H9 (cell line): ENCODE results near the gene SCO2. TPM values are rescaled to one million over a fixed set of nuclear protein-coding genes. Genes with fewer than 3 reads are reported as not detected.

Experiments used
- DNase-seq: peaks from one replicate; pipeline ENCODE4 v3.0.0-alpha.2; 2017
- H2AFZ ChIP-seq: one replicate; pipeline ENCODE4 v1.6.1; 2013; ENCODE audit warnings: mild to moderate bottlenecking, low read length, control low read depth, moderate library complexity
- H2AK5ac ChIP-seq: 2 replicates; pipeline ENCODE4 v1.6.1; 2013; ENCODE audit warnings: low read length, control low read depth, mixed read lengths; ENCODE audit not compliant: insufficient read length
- H2BK120ac ChIP-seq: one replicate; pipeline ENCODE4 v1.6.1; 2013; ENCODE audit warnings: low read depth, mild to moderate bottlenecking, low read length, control low read depth, inconsistent platforms; ENCODE audit not compliant: poor library complexity, severe bottlenecking
- H2BK12ac ChIP-seq: 2 replicates; pipeline ENCODE4 v1.6.1; 2013; ENCODE audit warnings: low read length, control low read depth, mixed read lengths, low read depth; ENCODE audit not compliant: insufficient read length
- H2BK15ac ChIP-seq: 2 replicates; pipeline ENCODE4 v1.6.1; 2013; ENCODE audit warnings: low read depth, low read length, control low read depth
- H2BK20ac ChIP-seq: one replicate; pipeline ENCODE4 v1.6.1; 2013; ENCODE audit warnings: low read depth, mild to moderate bottlenecking, low read length, control low read depth, inconsistent platforms; ENCODE audit not compliant: poor library complexity, severe bottlenecking
- H2BK5ac ChIP-seq: 2 replicates; pipeline ENCODE4 v1.6.1; 2013; ENCODE audit warnings: low read length, control low read depth, mixed read lengths; ENCODE audit not compliant: insufficient read length
- H3K14ac ChIP-seq: 2 replicates; pipeline ENCODE4 v1.6.1; 2013; ENCODE audit warnings: low read length, control low read depth; ENCODE audit not compliant: insufficient read depth
- H3K18ac ChIP-seq: 2 replicates; pipeline ENCODE4 v1.6.1; 2013; ENCODE audit warnings: low read depth, mild to moderate bottlenecking, mixed read lengths, low read length, control low read depth; ENCODE audit not compliant: insufficient read length
- H3K23ac ChIP-seq: 2 replicates; pipeline ENCODE4 v1.6.1; 2013; ENCODE audit warnings: low read length, control low read depth, mixed read lengths, low read depth; ENCODE audit not compliant: insufficient read length
- H3K23me2 ChIP-seq: 2 replicates; pipeline ENCODE4 v1.6.1; 2013; ENCODE audit warnings: low read depth, mild to moderate bottlenecking, mixed read lengths, low read length, control low read depth; ENCODE audit not compliant: insufficient read length, poor library complexity, severe bottlenecking
- H3K27ac ChIP-seq: 2 replicates; pipeline ENCODE4 v1.5.1; 2013; ENCODE audit warnings: low read length, control low read depth, mixed read lengths, low read depth; ENCODE audit not compliant: insufficient read length
- H3K27me3 ChIP-seq: 2 replicates; pipeline ENCODE4 v1.6.1; 2013; ENCODE audit warnings: low read length, control low read depth, inconsistent platforms; ENCODE audit not compliant: insufficient read depth
- H3K4ac ChIP-seq: 2 replicates; pipeline ENCODE4 v1.6.1; 2013; ENCODE audit warnings: low read depth, mild to moderate bottlenecking, control low read depth, inconsistent platforms, low read length, moderate library complexity
- H3K4me1 ChIP-seq: 2 replicates; pipeline ENCODE4 v1.6.1; 2013; ENCODE audit warnings: low read length, control low read depth, inconsistent platforms; ENCODE audit not compliant: insufficient read depth
- H3K4me2 ChIP-seq: 2 replicates; pipeline ENCODE4 v1.6.1; 2013; ENCODE audit warnings: low read length, control low read depth, mixed read lengths; ENCODE audit not compliant: insufficient read length, insufficient read depth
- H3K56ac ChIP-seq: 2 replicates; pipeline ENCODE4 v1.6.1; 2013; ENCODE audit warnings: low read depth, mild to moderate bottlenecking, mixed read lengths, low read length, control low read depth; ENCODE audit not compliant: insufficient read length
- H3K79me1 ChIP-seq: 2 replicates; pipeline ENCODE4 v1.6.1; 2013; ENCODE audit warnings: low read depth, mild to moderate bottlenecking, moderate library complexity, low read length, control low read depth, inconsistent platforms; ENCODE audit not compliant: insufficient read depth, poor library complexity, severe bottlenecking
- H3K79me2 ChIP-seq: 2 replicates; pipeline ENCODE4 v1.6.1; 2013; ENCODE audit warnings: low read length, control low read depth, inconsistent platforms; ENCODE audit not compliant: insufficient read depth
- H3K9ac ChIP-seq: 2 replicates; pipeline ENCODE4 v1.6.1; 2013; ENCODE audit warnings: low read length, control low read depth, mixed read lengths; ENCODE audit not compliant: insufficient read length; ENCODE audit errors: extremely low read depth
- H3K9me3 ChIP-seq: one replicate; pipeline ENCODE4 v1.6.1; 2013; ENCODE audit warnings: low read depth, low read length, inconsistent platforms; ENCODE audit not compliant: control insufficient read depth
- H3T11ph ChIP-seq: one replicate; pipeline ENCODE4 v1.6.1; 2013; ENCODE audit warnings: mild to moderate bottlenecking, low read length, control low read depth, inconsistent platforms
- H4K20me1 ChIP-seq: one replicate; pipeline ENCODE4 v1.6.1; 2013; ENCODE audit not compliant: control insufficient read depth, insufficient read length, insufficient read depth
- H4K5ac ChIP-seq: 2 replicates; pipeline ENCODE4 v1.6.1; 2013; ENCODE audit warnings: low read depth, mild to moderate bottlenecking, mixed read lengths, low read length, control low read depth; ENCODE audit not compliant: insufficient read length
- H4K8ac ChIP-seq: replicated peaks from 2 replicates; pipeline ENCODE4 v1.6.1; 2013; ENCODE audit warnings: low read length, control low read depth, mixed read lengths, low read depth; ENCODE audit not compliant: insufficient read length
- H4K91ac ChIP-seq: 2 replicates; pipeline ENCODE4 v1.6.1; 2013; ENCODE audit warnings: low read depth, mild to moderate bottlenecking, moderate library complexity, mixed read lengths, low read length, control low read depth; ENCODE audit not compliant: insufficient read length
- H3K27ac Mint-ChIP-seq, 3 experiments: 2 replicates in 2 of 3; 3 replicates in 1 of 3; pipeline ENCODE4 v1.8.0; 2020 to 2021; ENCODE audit warnings: mixed read lengths in 3 of 3, mild to moderate bottlenecking in 1 of 3, moderate library complexity in 1 of 3
- H3K27me3 Mint-ChIP-seq: 2 replicates; pipeline ENCODE4 v1.8.0; 2021; ENCODE audit warnings: low read depth, mild to moderate bottlenecking, moderate library complexity, mixed read lengths
- H3K36me3 Mint-ChIP-seq, 3 experiments: 2 replicates in 2 of 3; 3 replicates in 1 of 3; pipeline ENCODE4 v1.8.0; 2020 to 2021; ENCODE audit warnings: low read depth in 3 of 3, mixed read lengths in 3 of 3; ENCODE audit not compliant: insufficient read depth in 1 of 3
- H3K4me1 Mint-ChIP-seq, 2 experiments: 2 replicates each; pipeline ENCODE4 v1.8.0; 2020; ENCODE audit warnings: mixed read lengths in 2 of 2
- H3K4me3 Mint-ChIP-seq, 2 experiments: 2 replicates in 1 of 2; 3 replicates in 1 of 2; pipeline ENCODE4 v1.8.0; 2020 to 2021; ENCODE audit warnings: mild to moderate bottlenecking in 2 of 2, mixed read lengths in 2 of 2, moderate library complexity in 1 of 2
- H3K9me3 Mint-ChIP-seq, 2 experiments: 2 replicates in 1 of 2; 3 replicates in 1 of 2; pipeline ENCODE4 v1.8.0; 2020; ENCODE audit warnings: mild to moderate bottlenecking in 2 of 2, mixed read lengths in 2 of 2, moderate library complexity in 1 of 2
- WGBS: extraction: QIAGEN DNeasy Blood & Tissue Kit; methylation state at CpG from one replicate; pipeline ENCODE4 v1.1.7; 2013; ENCODE audit warnings: missing lambda C conversion rate, low lambda C conversion rate, mixed read lengths; ENCODE audit not compliant: insufficient read length; ENCODE audit errors: extremely low coverage; 5-methylcytosine and 5-hydroxymethylcytosine counted together
- total RNA-seq: library from RNA; stranded (reverse); gene quantifications from 2 replicates; pipeline ENCODE4 v1.2.1, GENCODE V29; 2021
- TF ChIP-seq, protein P1 (sequence below): fragments of 200-600 bp; sonication (generic); conservative IDR thresholded peaks from 3 replicates; pipeline ENCODE4 v1.8.0; 2021; ENCODE audit warnings: antibody characterized with exemption, mild to moderate bottlenecking

The SCO2 gene
- total RNA-seq, 1 experiment from 2014 or later: 3.3 TPM

DNA sequence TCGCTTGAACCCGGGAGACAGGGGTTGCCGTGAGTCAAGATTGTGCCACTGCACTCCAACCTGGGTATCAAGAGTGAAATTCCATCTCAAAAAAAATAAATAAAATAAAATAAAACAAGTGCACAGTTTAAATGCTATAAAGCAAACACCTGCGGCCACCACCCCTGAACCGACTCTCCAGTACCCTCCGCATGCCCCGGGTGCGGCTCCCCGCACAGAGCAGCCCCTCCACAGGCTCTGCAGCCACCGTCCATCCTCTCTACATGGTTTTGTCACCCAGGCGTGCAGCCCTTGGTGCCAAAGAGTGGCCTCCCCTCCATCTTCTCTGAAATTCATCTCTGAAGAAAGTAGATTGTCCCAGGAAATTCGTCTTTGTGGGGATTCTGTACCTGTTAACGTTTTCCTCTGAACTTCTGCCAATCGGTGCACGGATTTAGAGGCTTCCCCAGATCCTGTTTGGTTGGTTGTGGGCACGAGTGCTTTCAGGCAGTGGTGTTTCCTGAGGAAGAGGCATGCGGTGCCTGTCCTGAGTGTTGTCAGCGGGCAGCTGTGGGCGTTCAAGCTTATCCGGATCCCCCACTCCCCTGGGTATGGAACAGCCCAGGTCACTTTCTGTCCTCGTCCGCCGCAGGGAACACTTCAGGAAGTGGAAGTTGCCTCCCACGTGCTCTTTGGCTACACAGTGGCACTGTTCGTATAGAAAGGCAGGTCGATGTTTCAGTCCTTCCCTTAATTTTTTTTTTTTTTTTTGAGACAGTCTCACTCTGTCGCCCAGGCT lies 34.7 kb downstream of the SCO2 start:
- Mint-ChIP-seq H3K9me3 (peaks cover 0 to 3% of the 10 kb centered on the region in 2 experiments; a peak in 2 of 5 replicates), H3K36me3 (no peaks in the 10 kb centered on the region), H3K27me3 (peaks cover 12% of the 10 kb centered on the region), H3K27ac (no peak overlapping the region), H3K4me3 (no peak overlapping the region), H3K4me1 (peaks cover 3 to 6% of the 10 kb centered on the region in 2 experiments; a peak in 2 of 4 replicates)
- H3K23me2 ChIP-seq: no peaks in the 10 kb centered on the region
- H2BK5ac ChIP-seq: no peak overlapping the region
- no peak overlapping the region for H3K9ac ChIP-seq
- H2BK20ac ChIP-seq: no peak overlapping the region
- H4K5ac ChIP-seq: no peak overlapping the region
- no peaks in the 10 kb centered on the region for H3K9me3 ChIP-seq
- H4K8ac ChIP-seq: no peak overlapping the region
- H2BK12ac ChIP-seq: no peak overlapping the region
- H2AK5ac ChIP-seq: no peak overlapping the region
- no CpG with 5 or more reads among the region's 27 CpGs for WGBS
- H2AFZ ChIP-seq: no peak overlapping the region
- no peaks in the 10 kb centered on the region for H3K4me1 ChIP-seq
- DNase-seq: no peak
- no peaks in the 10 kb centered on the region for H4K20me1 ChIP-seq
- no peak overlapping the region for H3K4me2 ChIP-seq
- no peak overlapping the region for H2BK120ac ChIP-seq
- no peak overlapping the region for H3K23ac ChIP-seq
- no peaks in the 10 kb centered on the region for H3K79me2 ChIP-seq
- TF ChIP-seq, protein P1, sequence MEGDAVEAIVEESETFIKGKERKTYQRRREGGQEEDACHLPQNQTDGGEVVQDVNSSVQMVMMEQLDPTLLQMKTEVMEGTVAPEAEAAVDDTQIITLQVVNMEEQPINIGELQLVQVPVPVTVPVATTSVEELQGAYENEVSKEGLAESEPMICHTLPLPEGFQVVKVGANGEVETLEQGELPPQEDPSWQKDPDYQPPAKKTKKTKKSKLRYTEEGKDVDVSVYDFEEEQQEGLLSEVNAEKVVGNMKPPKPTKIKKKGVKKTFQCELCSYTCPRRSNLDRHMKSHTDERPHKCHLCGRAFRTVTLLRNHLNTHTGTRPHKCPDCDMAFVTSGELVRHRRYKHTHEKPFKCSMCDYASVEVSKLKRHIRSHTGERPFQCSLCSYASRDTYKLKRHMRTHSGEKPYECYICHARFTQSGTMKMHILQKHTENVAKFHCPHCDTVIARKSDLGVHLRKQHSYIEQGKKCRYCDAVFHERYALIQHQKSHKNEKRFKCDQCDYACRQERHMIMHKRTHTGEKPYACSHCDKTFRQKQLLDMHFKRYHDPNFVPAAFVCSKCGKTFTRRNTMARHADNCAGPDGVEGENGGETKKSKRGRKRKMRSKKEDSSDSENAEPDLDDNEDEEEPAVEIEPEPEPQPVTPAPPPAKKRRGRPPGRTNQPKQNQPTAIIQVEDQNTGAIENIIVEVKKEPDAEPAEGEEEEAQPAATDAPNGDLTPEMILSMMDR: no peak
- H3K4ac ChIP-seq: no peak overlapping the region
- no peak overlapping the region for H4K91ac ChIP-seq
- H3K27me3 ChIP-seq: no peaks in the 10 kb centered on the region
- H3K14ac ChIP-seq: no peak overlapping the region
- H3K56ac ChIP-seq: no peak overlapping the region
- no peaks in the 10 kb centered on the region for H3K79me1 ChIP-seq
- H3K18ac ChIP-seq: no peak overlapping the region
- no peak overlapping the region for H2BK15ac ChIP-seq
- no peak overlapping the region for H3T11ph ChIP-seq
- H3K27ac ChIP-seq: no peak overlapping the region
